ENCODE data around the gene SCN5A. TPM values are rescaled to one million over a fixed set of nuclear protein-coding genes. Genes with fewer than 3 reads are reported as not detected.

The SCN5A gene
- total RNA-seq, 2 donors from 2014 or later: 102 to 118 TPM

GRCh38 chr3:38597502-38598060 is 51.9 kb downstream of the SCN5A start:
- Histone ChIP-seq H3K27ac (no peak overlapping the region), H3K36me3 (peaks cover 69% of the 10 kb centered on the region), H3K9me3 (no peaks in the 10 kb centered on the region), H3K27me3 (no peaks in the 10 kb centered on the region), H3K4me1 (no peaks in the 10 kb centered on the region), H3K4me3 (no peak overlapping the region)
- TF ChIP-seq CTCF (IDR thresholded peaks at IDR 0.05): no peak
- DNase-seq (ENCODE audit: low spot score): no peak

GRCh38 chr3:38595393-38595792 is 54.1 kb downstream of the SCN5A start:
- Histone ChIP-seq H3K4me3 (no peak overlapping the region), H3K27ac (no peak overlapping the region), H3K27me3 (no peaks in the 10 kb centered on the region), H3K4me1 (no peaks in the 10 kb centered on the region), H3K36me3 (peaks cover 52% of the 10 kb centered on the region), H3K9me3 (no peaks in the 10 kb centered on the region)
- no peak for DNase-seq (ENCODE audit: low spot score)
- TF ChIP-seq CTCF (IDR thresholded peaks at IDR 0.05): no peak

- Histone ChIP-seq H3K36me3 (peaks cover 25% of the 10 kb centered on the region), H3K27me3 (no peaks in the 10 kb centered on the region), H3K4me1 (peaks cover 0 to 6% of the 10 kb centered on the region in 2 donors), H3K27ac (peak overlapping the region in 1 of 2 donors; percentile 8), H3K9me3 (no peaks in the 10 kb centered on the region), H3K4me3 (no peak overlapping the region)
- DNase-seq (ENCODE audit: low spot score): peak; percentile 48
- no peak for TF ChIP-seq CTCF (IDR thresholded peaks at IDR 0.05)
Measured at GRCh38 chr3:38590521-38590920, 59.0 kb downstream of the SCN5A start.

GRCh38 chr3:38588995-38589937 is 60.2 kb downstream of the SCN5A start:
- no peak for TF ChIP-seq CTCF (IDR thresholded peaks at IDR 0.05)
- peaks cover 0 to 6% of the 10 kb centered on the region in 2 donors for H3K4me1 ChIP-seq
- H3K9me3 ChIP-seq: no peaks in the 10 kb centered on the region
- H3K4me3 ChIP-seq: no peak overlapping the region
- DNase-seq (ENCODE audit: low spot score): peak; percentile 38
- peaks cover 19% of the 10 kb centered on the region for H3K36me3 ChIP-seq
- no peaks in the 10 kb centered on the region for H3K27me3 ChIP-seq
- peak overlapping the region; percentile 66 to 72 for H3K27ac ChIP-seq

- H3K4me3 ChIP-seq: no peak overlapping the region
- no peaks in the 10 kb centered on the region for H3K9me3 ChIP-seq
- no peaks in the 10 kb centered on the region for H3K27me3 ChIP-seq
- no peak for TF ChIP-seq CTCF (IDR thresholded peaks at IDR 0.05)
- peaks cover 17% of the 10 kb centered on the region for H3K36me3 ChIP-seq
- peak; percentile 47 for DNase-seq (ENCODE audit: low spot score)
- H3K27ac ChIP-seq: peak overlapping the region; percentile 66 to 72
- H3K4me1 ChIP-seq: peaks cover 0 to 14% of the 10 kb centered on the region in 2 donors
Measured at GRCh38 chr3:38588371-38588971, 61.0 kb downstream of the SCN5A start.

Measured in right atrium auricular region (tissue), 2 donors.